HG02885 (cell line): ENCODE data around the gene UBR4.

Experiments used
- ATAC-seq: cut with Tn5 transposase; IDR thresholded peaks from one replicate; pipeline ENCODE4 v1.9.1; 2021; ENCODE audit warnings: mild to moderate bottlenecking; ENCODE audit not compliant: unreplicated experiment, poor library complexity

Gene UBR4

GRCh38 chr1:19154876-19155275 lies 55.2 kb downstream of the UBR4 start:
- no peak for ATAC-seq

GRCh38 chr1:19153169-19153568 lies 56.9 kb downstream of the UBR4 start:
- ATAC-seq: no peak

GRCh38 chr1:19151537-19151936 lies 58.5 kb downstream of the UBR4 start:
- no peak for ATAC-seq

- ATAC-seq: no peak
These were observed 60.3 kb downstream of the UBR4 start for GRCh38 chr1:19149736-19150135.

- ATAC-seq: no peak
These were observed 69.6 kb downstream of the UBR4 start for GRCh38 chr1:19140465-19140864.

- ATAC-seq: no peak
These were observed 70.4 kb downstream of the UBR4 start for GRCh38 chr1:19139711-19140110.

- ATAC-seq: no peak
These were observed 71.0 kb downstream of the UBR4 start for GRCh38 chr1:19138958-19139581.

- ATAC-seq: no peak
These were observed 71.7 kb downstream of the UBR4 start for GRCh38 chr1:19138331-19138730.

- ATAC-seq: no peak
These were observed 72.9 kb downstream of the UBR4 start for GRCh38 chr1:19137158-19137557.

GRCh38 chr1:19133360-19133759 lies 76.7 kb downstream of the UBR4 start:
- ATAC-seq: no peak

GRCh38 chr1:19130468-19130867 lies 79.6 kb downstream of the UBR4 start:
- ATAC-seq: no peak

GRCh38 chr1:19128968-19129514 lies 81.0 kb downstream of the UBR4 start:
- ATAC-seq: no peak

- ATAC-seq: no peak
These were observed 85.8 kb downstream of the UBR4 start for GRCh38 chr1:19124273-19124672.

- no peak for ATAC-seq
These were observed 86.2 kb downstream of the UBR4 start for GRCh38 chr1:19123837-19124236.

- ATAC-seq: no peak
These were observed 87.4 kb downstream of the UBR4 start for GRCh38 chr1:19122668-19123067.

- no peak for ATAC-seq
These were observed 88.9 kb downstream of the UBR4 start for GRCh38 chr1:19121192-19121591.

GRCh38 chr1:19120070-19120469 lies 90.0 kb downstream of the UBR4 start:
- ATAC-seq: no peak

- no peak for ATAC-seq
These were observed 94.8 kb downstream of the UBR4 start for GRCh38 chr1:19115082-19115808.

GRCh38 chr1:19113697-19114092 lies 96.4 kb downstream of the UBR4 start:
- ATAC-seq: no peak

GRCh38 chr1:19112891-19113696 lies 97.0 kb downstream of the UBR4 start:
- ATAC-seq: no peak
